ENCODE data around the gene HECW1.

Gene HECW1

GRCh38 chr7:43441231-43442130, 329.0 kb downstream of the HECW1 start:
- TF ChIP-seq, protein P1, sequence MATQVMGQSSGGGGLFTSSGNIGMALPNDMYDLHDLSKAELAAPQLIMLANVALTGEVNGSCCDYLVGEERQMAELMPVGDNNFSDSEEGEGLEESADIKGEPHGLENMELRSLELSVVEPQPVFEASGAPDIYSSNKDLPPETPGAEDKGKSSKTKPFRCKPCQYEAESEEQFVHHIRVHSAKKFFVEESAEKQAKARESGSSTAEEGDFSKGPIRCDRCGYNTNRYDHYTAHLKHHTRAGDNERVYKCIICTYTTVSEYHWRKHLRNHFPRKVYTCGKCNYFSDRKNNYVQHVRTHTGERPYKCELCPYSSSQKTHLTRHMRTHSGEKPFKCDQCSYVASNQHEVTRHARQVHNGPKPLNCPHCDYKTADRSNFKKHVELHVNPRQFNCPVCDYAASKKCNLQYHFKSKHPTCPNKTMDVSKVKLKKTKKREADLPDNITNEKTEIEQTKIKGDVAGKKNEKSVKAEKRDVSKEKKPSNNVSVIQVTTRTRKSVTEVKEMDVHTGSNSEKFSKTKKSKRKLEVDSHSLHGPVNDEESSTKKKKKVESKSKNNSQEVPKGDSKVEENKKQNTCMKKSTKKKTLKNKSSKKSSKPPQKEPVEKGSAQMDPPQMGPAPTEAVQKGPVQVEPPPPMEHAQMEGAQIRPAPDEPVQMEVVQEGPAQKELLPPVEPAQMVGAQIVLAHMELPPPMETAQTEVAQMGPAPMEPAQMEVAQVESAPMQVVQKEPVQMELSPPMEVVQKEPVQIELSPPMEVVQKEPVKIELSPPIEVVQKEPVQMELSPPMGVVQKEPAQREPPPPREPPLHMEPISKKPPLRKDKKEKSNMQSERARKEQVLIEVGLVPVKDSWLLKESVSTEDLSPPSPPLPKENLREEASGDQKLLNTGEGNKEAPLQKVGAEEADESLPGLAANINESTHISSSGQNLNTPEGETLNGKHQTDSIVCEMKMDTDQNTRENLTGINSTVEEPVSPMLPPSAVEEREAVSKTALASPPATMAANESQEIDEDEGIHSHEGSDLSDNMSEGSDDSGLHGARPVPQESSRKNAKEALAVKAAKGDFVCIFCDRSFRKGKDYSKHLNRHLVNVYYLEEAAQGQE (IDR thresholded peaks at IDR 0.05; ENCODE audit: insufficient read depth in 1 of 2, low read depth in 2 of 2, low read length in 2 of 2) = no peak
- TF ChIP-seq TAF1 (IDR thresholded peaks at IDR 0.05; ENCODE audit: borderline replicate concordance, insufficient read depth, low read length) = no peak
- TF ChIP-seq POLR2AphosphoS5 (IDR thresholded peaks at IDR 0.05; ENCODE audit: low read depth, low read length) = no peak
- no peak for TF ChIP-seq FOXP2 (optimal IDR thresholded peaks at IDR 0.05; ENCODE audit: borderline replicate concordance, extremely low read depth, extremely low read length, insufficient read depth)
- no peak for TF ChIP-seq SIN3A (IDR thresholded peaks at IDR 0.05; ENCODE audit: borderline replicate concordance, insufficient read depth, low read length)

- TF ChIP-seq, protein P1 (IDR thresholded peaks at IDR 0.05; ENCODE audit: insufficient read depth in 1 of 2, low read depth in 2 of 2, low read length in 2 of 2) = no peak
- TF ChIP-seq TAF1 (IDR thresholded peaks at IDR 0.05; ENCODE audit: borderline replicate concordance, insufficient read depth, low read length) = no peak
- TF ChIP-seq SIN3A (IDR thresholded peaks at IDR 0.05; ENCODE audit: borderline replicate concordance, insufficient read depth, low read length) = no peak
- no peak for TF ChIP-seq POLR2AphosphoS5 (IDR thresholded peaks at IDR 0.05; ENCODE audit: low read depth, low read length)
- no peak for TF ChIP-seq FOXP2 (optimal IDR thresholded peaks at IDR 0.05; ENCODE audit: borderline replicate concordance, extremely low read depth, extremely low read length, insufficient read depth)
Observed at GRCh38 chr7:43443381-43443780, 330.9 kb downstream of the HECW1 start.

GRCh38 chr7:43444711-43445578, 332.5 kb downstream of the HECW1 start:
- TF ChIP-seq, protein P1 (IDR thresholded peaks at IDR 0.05; ENCODE audit: insufficient read depth in 1 of 2, low read depth in 2 of 2, low read length in 2 of 2) = no peak
- no peak for TF ChIP-seq FOXP2 (optimal IDR thresholded peaks at IDR 0.05; ENCODE audit: borderline replicate concordance, extremely low read depth, extremely low read length, insufficient read depth)
- TF ChIP-seq POLR2AphosphoS5 (IDR thresholded peaks at IDR 0.05; ENCODE audit: low read depth, low read length) = no peak

DNA sequence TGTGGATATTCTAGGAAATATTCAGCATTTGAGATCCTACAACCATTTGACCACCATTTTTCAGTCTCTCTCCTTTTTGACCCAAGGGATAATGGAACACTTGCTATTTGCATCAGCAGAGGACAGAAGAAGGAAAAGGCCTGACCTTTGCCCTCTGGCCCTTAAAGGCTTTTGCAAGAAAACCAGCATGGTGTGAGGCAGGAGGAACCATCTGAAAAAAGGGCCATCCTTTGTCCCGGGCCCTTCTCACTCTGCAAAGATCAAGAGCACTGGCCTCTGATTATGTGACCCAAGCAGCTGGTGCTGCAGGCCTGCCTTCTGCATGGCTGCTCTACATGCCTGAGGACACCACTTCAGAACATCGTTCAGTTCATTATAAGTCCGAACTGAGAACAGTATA, 337.1 kb downstream of the HECW1 start:
- TF ChIP-seq FOXP2 (optimal IDR thresholded peaks at IDR 0.05; ENCODE audit: borderline replicate concordance, extremely low read depth, extremely low read length, insufficient read depth) (no peak), POLR2AphosphoS5 (IDR thresholded peaks at IDR 0.05; ENCODE audit: low read depth, low read length) (no peak), SIN3A (IDR thresholded peaks at IDR 0.05; ENCODE audit: borderline replicate concordance, insufficient read depth, low read length) (no peak), TAF1 (IDR thresholded peaks at IDR 0.05; ENCODE audit: borderline replicate concordance, insufficient read depth, low read length) (no peak)
- TF ChIP-seq, protein P1 (IDR thresholded peaks at IDR 0.05; ENCODE audit: insufficient read depth in 1 of 2, low read depth in 2 of 2, low read length in 2 of 2) = no peak
